Body of pancreas (tissue), 4 donors: ENCODE data around the gene SELENOH. TPM values are rescaled to one million over a fixed set of nuclear protein-coding genes. Genes with fewer than 3 reads are reported as not detected.

Experiments
- ATAC-seq: fragments of 150-250 bp; one replicate; pipeline ENCODE4 v1.9.1; 2016
- DNase-seq, 4 donors: peaks; one replicate each; pipeline ENCODE4 v3.0.0-alpha.2; 2019
- H3K27ac ChIP-seq, 4 donors: fragments of 200-600 bp; sonication (generic); 1 replicate in 3 of 4; 2 replicates in 1 of 4; pipeline versions ENCODE4 v1.5.1 to v1.6.1; 2016 to 2019; ENCODE audit warnings: mild to moderate bottlenecking in 1 of 4, mixed read lengths in 1 of 4, moderate library complexity in 1 of 4
- H3K27me3 ChIP-seq, 2 donors: fragments of 200-600 bp; sonication (generic); one replicate each; pipeline ENCODE4 v1.6.0; 2016; ENCODE audit warnings: mild to moderate bottlenecking in 1 of 2
- H3K36me3 ChIP-seq, 2 donors: fragments of 200-600 bp; sonication (generic); replicated peaks in 1 of 2; 2 replicates each; pipeline ENCODE4 v1.5.1; 2016; ENCODE audit warnings: low read depth in 2 of 2; ENCODE audit not compliant: insufficient read depth in 1 of 2
- H3K4me1 ChIP-seq: fragments of 200-600 bp; sonication (generic); one replicate; pipeline ENCODE4 v1.6.0; 2016
- H3K4me3 ChIP-seq, 2 donors: fragments of 200-600 bp; sonication (generic); 1 replicate in 1 of 2; 2 replicates in 1 of 2; pipeline ENCODE4 v1.5.1; 2016 to 2019
- H3K9me3 ChIP-seq, 3 donors: fragments of 200-600 bp; sonication (generic); 1 replicate in 2 of 3; 2 replicates in 1 of 3; pipeline ENCODE4 v1.5.1; 2016
- CTCF ChIP-seq, 7 experiments: fragments of 450-650 bp in 4 of 7; fragments of 200-600 bp in 3 of 7; sonication (generic) in 3 of 7; IDR thresholded peaks; one replicate each; pipeline ENCODE4 v1.5.1; 2016 to 2019; ENCODE audit warnings: antibody characterized with exemption in 7 of 7
- POLR2A ChIP-seq, 3 donors: fragments of 450-650 bp; IDR thresholded peaks; one replicate each; pipeline ENCODE4 v1.6.1; 2016; ENCODE audit warnings: antibody characterized with exemption in 3 of 3, mild to moderate bottlenecking in 2 of 3
- intact Hi-C: fragments of 100-400 bp; cut with DNase I; formaldehyde crosslinking; loops from one replicate; pipeline ENCODE4 v1.15.1; 2023
- small RNA-seq: library from RNA; depleted of rRNA; stranded (forward); fragments of <200 nt; gene quantifications from one replicate; pipeline ENCODE3, GENCODE V24; 2016
- total RNA-seq, 2 donors: library from RNA; depleted of rRNA; stranded (reverse); fragments of >200 nt; gene quantifications; one replicate each; pipeline ENCODE4 v1.1.0, GENCODE V29; 2016

SELENOH gene
- total RNA-seq, 2 donors from 2014 or later = 86.1 to 157 TPM

GRCh38 chr11:57792870-57793269, 51.6 kb downstream of the SELENOH start:
- Histone ChIP-seq H3K27me3 (no peaks in the 10 kb centered on the region), H3K27ac (peak overlapping the region; percentile 20 to 79 (median 33)), H3K4me1 (peaks cover 56% of the 10 kb centered on the region), H3K9me3 (no peaks in the 10 kb centered on the region), H3K36me3 (peaks cover 6 to 13% of the 10 kb centered on the region in 2 donors), H3K4me3 (no peak overlapping the region)
- no peak for TF ChIP-seq CTCF (IDR thresholded peaks at IDR 0.05)
- TF ChIP-seq POLR2A (IDR thresholded peaks at IDR 0.05) = no peak
- intact Hi-C loops = no loop called here
- DNase-seq (no peak), ATAC-seq (peak; percentile 56)

Small RNA genes lying within 50 kb of the gene (small RNA-seq; reads per million reads assigned to genes)
- gene AP001931.1 = not detected
- not detected for gene TMX2-CTNND1

Other genes starting within 250 kb of the SELENOH start
- 100 to 1,000 TPM in 1 of 2 donors, 10 to 100 TPM in 1; 87.7 to 128 TPM for gene SLC43A1, start 225.8 kb upstream of the SELENOH start, total RNA-seq
- gene TIMM10, start 210.7 kb upstream of the SELENOH start, total RNA-seq = 10 to 100 TPM in 1 of 2 donors, 1 to 10 TPM in 1; 5.6 to 24.4 TPM
- gene SMTNL1, start 203.9 kb upstream of the SELENOH start, total RNA-seq = not detected
- 10 to 100 TPM in 1 of 2 donors, 1 to 10 TPM in 1; 7.9 to 17.4 TPM for gene UBE2L6, start 173.8 kb upstream of the SELENOH start, total RNA-seq
- 100 to 1,000 TPM; 166 to 216 TPM for gene SERPING1, start 143.8 kb upstream of the SELENOH start, total RNA-seq
- under 1 TPM in 1 of 2 donors, not detected in 1; 0.26 TPM for gene YPEL4, start 91.6 kb upstream of the SELENOH start, total RNA-seq
- gene CLP1, start 83.7 kb upstream of the SELENOH start, total RNA-seq = 1 to 10 TPM; 3.3 to 7.3 TPM
- gene ZDHHC5, start 73.4 kb upstream of the SELENOH start, total RNA-seq = 10 to 100 TPM; 17.6 to 48.5 TPM
- gene MED19, start 29.3 kb upstream of the SELENOH start, total RNA-seq = 10 to 100 TPM; 15.5 to 17.4 TPM
- 10 to 100 TPM; 32.9 to 46.8 TPM for gene TMX2, start 28.9 kb upstream of the SELENOH start, total RNA-seq
- gene BTBD18, start 10.3 kb downstream of the SELENOH start, total RNA-seq = not detected
- 100 to 1,000 TPM; 115 to 178 TPM for gene CTNND1, start 20.3 kb downstream of the SELENOH start, total RNA-seq